ENCODE measurements around the gene GREB1. TPM values are rescaled to one million over a fixed set of nuclear protein-coding genes. Genes with fewer than 3 reads are reported as not detected.

Gene GREB1
- total and polyA plus RNA-seq, 2 of the 13 experiments (the other 11 are each of a cell fraction or from before 2014, with no cell fraction given): 31.3 to 61.2 TPM

DNA sequence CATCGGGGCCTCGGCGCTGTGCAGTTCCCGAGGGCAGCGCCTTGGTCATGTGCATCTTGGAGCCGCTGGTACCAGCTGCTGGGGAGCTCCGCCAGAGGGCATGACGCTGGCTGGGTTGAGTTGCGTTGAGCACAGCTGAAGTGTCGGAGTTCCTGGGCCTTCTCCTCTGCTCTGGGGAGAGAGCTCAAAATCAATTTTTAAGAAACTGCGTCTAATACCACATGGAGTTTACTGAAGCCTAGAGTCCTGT lies 48.7 kb downstream of the GREB1 start (continued):
- TF ChIP-seq, protein P1, sequence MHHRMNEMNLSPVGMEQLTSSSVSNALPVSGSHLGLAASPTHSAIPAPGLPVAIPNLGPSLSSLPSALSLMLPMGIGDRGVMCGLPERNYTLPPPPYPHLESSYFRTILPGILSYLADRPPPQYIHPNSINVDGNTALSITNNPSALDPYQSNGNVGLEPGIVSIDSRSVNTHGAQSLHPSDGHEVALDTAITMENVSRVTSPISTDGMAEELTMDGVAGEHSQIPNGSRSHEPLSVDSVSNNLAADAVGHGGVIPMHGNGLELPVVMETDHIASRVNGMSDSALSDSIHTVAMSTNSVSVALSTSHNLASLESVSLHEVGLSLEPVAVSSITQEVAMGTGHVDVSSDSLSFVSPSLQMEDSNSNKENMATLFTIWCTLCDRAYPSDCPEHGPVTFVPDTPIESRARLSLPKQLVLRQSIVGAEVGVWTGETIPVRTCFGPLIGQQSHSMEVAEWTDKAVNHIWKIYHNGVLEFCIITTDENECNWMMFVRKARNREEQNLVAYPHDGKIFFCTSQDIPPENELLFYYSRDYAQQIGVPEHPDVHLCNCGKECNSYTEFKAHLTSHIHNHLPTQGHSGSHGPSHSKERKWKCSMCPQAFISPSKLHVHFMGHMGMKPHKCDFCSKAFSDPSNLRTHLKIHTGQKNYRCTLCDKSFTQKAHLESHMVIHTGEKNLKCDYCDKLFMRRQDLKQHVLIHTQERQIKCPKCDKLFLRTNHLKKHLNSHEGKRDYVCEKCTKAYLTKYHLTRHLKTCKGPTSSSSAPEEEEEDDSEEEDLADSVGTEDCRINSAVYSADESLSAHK (CRISPR knock-in tag; IDR thresholded peaks at IDR 0.05; ENCODE audit: borderline replicate concordance): no peak
- no peak for TF ChIP-seq TFDP2 (CRISPR knock-in tag; IDR thresholded peaks at IDR 0.05)
- peak; percentile 91 for TF ChIP-seq ZBTB33 (CRISPR knock-in tag; IDR thresholded peaks at IDR 0.05)
- TF ChIP-seq AKAP8 (CRISPR knock-in tag; IDR thresholded peaks at IDR 0.05): 0 out of 2 replicates have a peak, but pooled peaks have one; percentile 2
- TF ChIP-seq ZFP36L2 (CRISPR knock-in tag; IDR thresholded peaks at IDR 0.05): no peak
- TF ChIP-seq DBP (CRISPR knock-in tag; IDR thresholded peaks at IDR 0.05; ENCODE audit: not compliant biosample characterization): no peak
- peak; percentile 78; the same call in 1 of the 2 replicates for TF ChIP-seq ZNF839 (CRISPR knock-in tag; IDR thresholded peaks at IDR 0.05; ENCODE audit: borderline replicate concordance)
- TF ChIP-seq CAMTA2 (CRISPR knock-in tag; IDR thresholded peaks at IDR 0.05; ENCODE audit: borderline replicate concordance): no peak
- TF ChIP-seq TGIF2 (CRISPR knock-in tag; IDR thresholded peaks at IDR 0.05): no peak
- TF ChIP-seq HNRNPLL (IDR thresholded peaks at IDR 0.05; ENCODE audit: low read depth, low read length, poor library complexity, severe bottlenecking): peak; percentile 24
- TF ChIP-seq, protein P2, sequence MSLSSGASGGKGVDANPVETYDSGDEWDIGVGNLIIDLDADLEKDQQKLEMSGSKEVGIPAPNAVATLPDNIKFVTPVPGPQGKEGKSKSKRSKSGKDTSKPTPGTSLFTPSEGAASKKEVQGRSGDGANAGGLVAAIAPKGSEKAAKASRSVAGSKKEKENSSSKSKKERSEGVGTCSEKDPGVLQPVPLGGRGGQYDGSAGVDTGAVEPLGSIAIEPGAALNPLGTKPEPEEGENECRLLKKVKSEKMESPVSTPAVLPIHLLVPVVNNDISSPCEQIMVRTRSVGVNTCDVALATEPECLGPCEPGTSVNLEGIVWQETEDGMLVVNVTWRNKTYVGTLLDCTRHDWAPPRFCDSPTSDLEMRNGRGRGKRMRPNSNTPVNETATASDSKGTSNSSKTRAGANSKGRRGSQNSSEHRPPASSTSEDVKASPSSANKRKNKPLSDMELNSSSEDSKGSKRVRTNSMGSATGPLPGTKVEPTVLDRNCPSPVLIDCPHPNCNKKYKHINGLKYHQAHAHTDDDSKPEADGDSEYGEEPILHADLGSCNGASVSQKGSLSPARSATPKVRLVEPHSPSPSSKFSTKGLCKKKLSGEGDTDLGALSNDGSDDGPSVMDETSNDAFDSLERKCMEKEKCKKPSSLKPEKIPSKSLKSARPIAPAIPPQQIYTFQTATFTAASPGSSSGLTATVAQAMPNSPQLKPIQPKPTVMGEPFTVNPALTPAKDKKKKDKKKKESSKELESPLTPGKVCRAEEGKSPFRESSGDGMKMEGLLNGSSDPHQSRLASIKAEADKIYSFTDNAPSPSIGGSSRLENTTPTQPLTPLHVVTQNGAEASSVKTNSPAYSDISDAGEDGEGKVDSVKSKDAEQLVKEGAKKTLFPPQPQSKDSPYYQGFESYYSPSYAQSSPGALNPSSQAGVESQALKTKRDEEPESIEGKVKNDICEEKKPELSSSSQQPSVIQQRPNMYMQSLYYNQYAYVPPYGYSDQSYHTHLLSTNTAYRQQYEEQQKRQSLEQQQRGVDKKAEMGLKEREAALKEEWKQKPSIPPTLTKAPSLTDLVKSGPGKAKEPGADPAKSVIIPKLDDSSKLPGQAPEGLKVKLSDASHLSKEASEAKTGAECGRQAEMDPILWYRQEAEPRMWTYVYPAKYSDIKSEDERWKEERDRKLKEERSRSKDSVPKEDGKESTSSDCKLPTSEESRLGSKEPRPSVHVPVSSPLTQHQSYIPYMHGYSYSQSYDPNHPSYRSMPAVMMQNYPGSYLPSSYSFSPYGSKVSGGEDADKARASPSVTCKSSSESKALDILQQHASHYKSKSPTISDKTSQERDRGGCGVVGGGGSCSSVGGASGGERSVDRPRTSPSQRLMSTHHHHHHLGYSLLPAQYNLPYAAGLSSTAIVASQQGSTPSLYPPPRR (CRISPR knock-in tag; IDR thresholded peaks at IDR 0.05; ENCODE audit: borderline replicate concordance): no peak
- no peak for TF ChIP-seq TBX2 (CRISPR knock-in tag; IDR thresholded peaks at IDR 0.05; ENCODE audit: borderline replicate concordance)
- TF ChIP-seq SALL1 (CRISPR knock-in tag; IDR thresholded peaks at IDR 0.05): no peak
- TF ChIP-seq RFX1 (IDR thresholded peaks at IDR 0.05): no peak
- no peak; the same call in 1 of the 2 replicates for TF ChIP-seq NFYC (CRISPR knock-in tag; IDR thresholded peaks at IDR 0.05)
- TF ChIP-seq, protein P3, sequence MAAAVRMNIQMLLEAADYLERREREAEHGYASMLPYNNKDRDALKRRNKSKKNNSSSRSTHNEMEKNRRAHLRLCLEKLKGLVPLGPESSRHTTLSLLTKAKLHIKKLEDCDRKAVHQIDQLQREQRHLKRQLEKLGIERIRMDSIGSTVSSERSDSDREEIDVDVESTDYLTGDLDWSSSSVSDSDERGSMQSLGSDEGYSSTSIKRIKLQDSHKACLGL (CRISPR knock-in tag; IDR thresholded peaks at IDR 0.05): 0 out of 2 replicates have a peak, but pooled peaks have one; percentile 36
- TF ChIP-seq SMAD9 (CRISPR knock-in tag; IDR thresholded peaks at IDR 0.05): no peak
- TF ChIP-seq HES4 (CRISPR knock-in tag; IDR thresholded peaks at IDR 0.05; ENCODE audit: borderline replicate concordance): no peak
- no peak for TF ChIP-seq ARNT2 (CRISPR knock-in tag; IDR thresholded peaks at IDR 0.05; ENCODE audit: low read depth)

All from HepG2 (cell line).